Activated CD4-positive, alpha-beta T cell treated with anti-CD3 and anti-CD28 coated beads, Interleukin-2, amount 10 ng/mL, durations not matched to agents 7 days and 5 days (primary cell): Measurements from ENCODE around the gene HLA-DMA. TPM values are rescaled to one million over a fixed set of nuclear protein-coding genes. Genes with fewer than 3 reads are reported as not detected.

ENCODE experiments used
- CTCF ChIA-PET: fragments of 350-600 bp; sonication (Branson Sonifier 250); formaldehyde crosslinking; loops from one replicate; lab custom pipeline; 2021; ENCODE audit warnings: antibody characterized with exemption; lab: Charles Lee
- POLR2A ChIA-PET: fragments of 350-600 bp; sonication (Branson Sonifier 250); formaldehyde crosslinking; loops from one replicate; lab custom pipeline; 2021; ENCODE audit warnings: antibody characterized with exemption; lab: Charles Lee
- DNase-seq: peaks from one replicate; pipeline ENCODE4 v3.0.0-alpha.2; 2020
- H3K27ac Mint-ChIP-seq: one replicate; pipeline ENCODE4 v1.8.0; 2021; ENCODE audit warnings: mild to moderate bottlenecking, moderate library complexity, mixed read lengths
- H3K27me3 Mint-ChIP-seq: one replicate; pipeline ENCODE4 v1.8.0; 2021; ENCODE audit warnings: mixed read lengths
- H3K36me3 Mint-ChIP-seq: one replicate; pipeline ENCODE4 v1.8.0; 2021; ENCODE audit warnings: low read depth, mixed read lengths
- H3K4me1 Mint-ChIP-seq: one replicate; pipeline ENCODE4 v1.8.0; 2021; ENCODE audit warnings: mixed read lengths
- H3K4me3 Mint-ChIP-seq: one replicate; pipeline ENCODE4 v1.8.0; 2021; ENCODE audit warnings: mild to moderate bottlenecking, moderate library complexity, mixed read lengths
- H3K9me3 Mint-ChIP-seq: one replicate; pipeline ENCODE4 v1.8.0; 2021; ENCODE audit warnings: mixed read lengths
- total RNA-seq, 2 experiments: library from RNA; stranded (reverse); gene quantifications; one replicate each; pipeline ENCODE4 v1.2.3, GENCODE V29; 2021

The HLA-DMA gene
- total RNA-seq, 2 experiments from 2014 or later = 24.0 to 26.8 TPM

- Mint-ChIP-seq H3K36me3 (peaks cover 27% of the 10 kb centered on the region), H3K27ac (peak overlapping the region; percentile 99), H3K9me3 (no peaks in the 10 kb centered on the region), H3K27me3 (no peaks in the 10 kb centered on the region), H3K4me3 (peak overlapping the region; percentile 89), H3K4me1 (peaks cover 33% of the 10 kb centered on the region)
- POLR2A ChIA-PET = no interaction called here
- CTCF ChIA-PET = interaction anchor here (0.6 to 11.4 kb wide), 8 partner anchors 13 to 1568 kb away, joined by 3 to 156 read pairs (median 6); partner anchors contain the start of genes HLA-DMA and TAP2
- DNase-seq = peak; percentile 51
These were observed 14.5 kb upstream of the HLA-DMA start for GRCh38 chr6:32967151-32968091.

GRCh38 chr6:32964776-32965175 is 11.9 kb upstream of the HLA-DMA start:
- Mint-ChIP-seq H3K36me3 (peaks cover 12% of the 10 kb centered on the region), H3K9me3 (no peaks in the 10 kb centered on the region), H3K27ac (no peak overlapping the region), H3K4me3 (no peak overlapping the region), H3K4me1 (peaks cover 37% of the 10 kb centered on the region), H3K27me3 (no peaks in the 10 kb centered on the region)
- no peak for DNase-seq
- ChIA-PET CTCF (interaction anchor here (1.7 to 10.6 kb wide), 3 partner anchors 10 to 31 kb away, joined by 4 to 156 read pairs (median 4); partner anchors contain the start of gene HLA-DMA), POLR2A (no interaction called here)

GRCh38 chr6:32963866-32964265 is 11.0 kb upstream of the HLA-DMA start:
- no peaks in the 10 kb centered on the region for H3K27me3 Mint-ChIP-seq
- peaks cover 37% of the 10 kb centered on the region for H3K4me1 Mint-ChIP-seq
- H3K9me3 Mint-ChIP-seq = no peaks in the 10 kb centered on the region
- ChIA-PET CTCF (interaction anchor here (1.7 to 10.6 kb wide), 3 partner anchors 9 to 28 kb away, joined by 4 to 156 read pairs (median 6); partner anchors contain the start of gene HLA-DMA), POLR2A (no interaction called here)
- H3K4me3 Mint-ChIP-seq = no peak overlapping the region
- DNase-seq = no peak
- no peak overlapping the region for H3K27ac Mint-ChIP-seq
- H3K36me3 Mint-ChIP-seq = peaks cover 11% of the 10 kb centered on the region

- POLR2A ChIA-PET = interaction anchor here (1.5 kb wide), 1 partner anchor 21 kb away, joined by 4 read pairs; no protein-coding TSS in a partner anchor
- peaks cover 35% of the 10 kb centered on the region for H3K4me1 Mint-ChIP-seq
These were observed 9.4 kb upstream of the HLA-DMA start for GRCh38 chr6:32962213-32962826.

GRCh38 chr6:32960563-32960962 is 7.7 kb upstream of the HLA-DMA start:
- Mint-ChIP-seq H3K27ac (no peak overlapping the region), H3K36me3 (peaks cover 10% of the 10 kb centered on the region), H3K27me3 (no peaks in the 10 kb centered on the region), H3K9me3 (no peaks in the 10 kb centered on the region), H3K4me3 (no peak overlapping the region), H3K4me1 (peaks cover 22% of the 10 kb centered on the region)
- DNase-seq = no peak
- ChIA-PET CTCF (no interaction called here), POLR2A (no interaction called here)

More at GRCh38 chr6:32962213-32962826, 9.4 kb upstream of the HLA-DMA start:
- Mint-ChIP-seq H3K4me3 (no peak overlapping the region), H3K9me3 (no peaks in the 10 kb centered on the region), H3K36me3 (peaks cover 11% of the 10 kb centered on the region), H3K27me3 (no peaks in the 10 kb centered on the region), H3K27ac (no peak overlapping the region)
- CTCF ChIA-PET = interaction anchor here (1.0 to 10.6 kb wide), 5 partner anchors 8 to 124 kb away, joined by 3 to 156 read pairs (median 5); partner anchors contain the start of genes HLA-DMA and TAP2
- no peak for DNase-seq

GRCh38 chr6:32956176-32956575 is 3.3 kb upstream of the HLA-DMA start:
- H3K9me3 Mint-ChIP-seq = no peaks in the 10 kb centered on the region
- H3K27ac Mint-ChIP-seq = no peak overlapping the region
- POLR2A ChIA-PET = no interaction called here
- peaks cover 36% of the 10 kb centered on the region for H3K4me1 Mint-ChIP-seq
- CTCF ChIA-PET = interaction anchor here (0.7 to 10.6 kb wide), 6 partner anchors 9 to 837 kb away, joined by 3 to 156 read pairs (median 5); partner anchors contain the start of genes BRD2, HLA-DMB and TAP2
- no peaks in the 10 kb centered on the region for H3K36me3 Mint-ChIP-seq
- no peak overlapping the region for H3K4me3 Mint-ChIP-seq
- DNase-seq = no peak
- no peaks in the 10 kb centered on the region for H3K27me3 Mint-ChIP-seq

GRCh38 chr6:32954986-32955802 is 2.3 kb upstream of the HLA-DMA start:
- ChIA-PET POLR2A (interaction anchor here (0.6 to 3.4 kb wide), 3 partner anchors 17 to 102 kb away, joined by 3 to 19 read pairs (median 4); partner anchors contain the start of gene TAP1), CTCF (interaction anchor here (0.6 to 10.6 kb wide), 19 partner anchors 8 to 1324 kb away, joined by 3 to 156 read pairs (median 4); partner anchors contain the start of genes BRD2, HLA-DMB and TAP2)
- H3K4me1 Mint-ChIP-seq = peaks cover 39% of the 10 kb centered on the region
- H3K27me3 Mint-ChIP-seq = no peaks in the 10 kb centered on the region
- no peaks in the 10 kb centered on the region for H3K9me3 Mint-ChIP-seq
- peaks cover under 1% of the 10 kb centered on the region for H3K36me3 Mint-ChIP-seq
- no peak overlapping the region for H3K4me3 Mint-ChIP-seq
- no peak overlapping the region for H3K27ac Mint-ChIP-seq
- peak; percentile 52 for DNase-seq

- Mint-ChIP-seq H3K4me1 (peaks cover 48% of the 10 kb centered on the region), H3K27ac (no peak overlapping the region)
These were observed 1.4 kb upstream of the HLA-DMA start for GRCh38 chr6:32954267-32954666.

GRCh38 chr6:32953775-32954174 is 878 bp upstream of the HLA-DMA start:
- CTCF ChIA-PET = interaction anchor here (0.6 to 10.6 kb wide), 20 partner anchors 12 to 388 kb away, joined by 3 to 156 read pairs (median 6); partner anchors contain the start of genes BRD2, HLA-DMB, PSMB8 and PSMB9
- Mint-ChIP-seq H3K4me3 (no peak overlapping the region), H3K4me1 (peaks cover 53% of the 10 kb centered on the region), H3K27ac (peak overlapping the region; percentile 82), H3K27me3 (no peaks in the 10 kb centered on the region), H3K36me3 (peaks cover 3% of the 10 kb centered on the region), H3K9me3 (no peaks in the 10 kb centered on the region)
- no peak for DNase-seq
- POLR2A ChIA-PET = interaction anchor here (3.4 kb wide), 1 partner anchor 18 kb away, joined by 19 read pairs; no protein-coding TSS in a partner anchor

More at GRCh38 chr6:32954267-32954666, 1.4 kb upstream of the HLA-DMA start:
- DNase-seq = no peak
- ChIA-PET CTCF (interaction anchor here (0.7 to 10.6 kb wide), 18 partner anchors 12 to 127 kb away, joined by 3 to 156 read pairs (median 7); partner anchors contain the start of genes BRD2, HLA-DMB, PSMB9 and TAP1), POLR2A (interaction anchor here (1.1 to 3.4 kb wide), 2 partner anchors 18 to 20 kb away, joined by 3 to 19 read pairs; no protein-coding TSS in a partner anchor)
- Mint-ChIP-seq H3K36me3 (peaks cover 3% of the 10 kb centered on the region), H3K4me3 (no peak overlapping the region), H3K27me3 (no peaks in the 10 kb centered on the region), H3K9me3 (no peaks in the 10 kb centered on the region)

GRCh38 chr6:32950449-32950848 is 2.4 kb downstream of the HLA-DMA start:
- DNase-seq = no peak
- ChIA-PET POLR2A (no interaction called here), CTCF (interaction anchor here (0.5 to 10.6 kb wide), 6 partner anchors 9 to 131 kb away, joined by 3 to 156 read pairs (median 7); partner anchors contain the start of genes BRD2, HLA-DMB and TAP2)
- Mint-ChIP-seq H3K36me3 (peaks cover 6% of the 10 kb centered on the region), H3K9me3 (peaks cover 3% of the 10 kb centered on the region), H3K4me3 (no peak overlapping the region), H3K27me3 (no peaks in the 10 kb centered on the region), H3K27ac (no peak overlapping the region), H3K4me1 (peaks cover 59% of the 10 kb centered on the region)

GRCh38 chr6:32950010-32950409 is 2.9 kb downstream of the HLA-DMA start:
- no peaks in the 10 kb centered on the region for H3K27me3 Mint-ChIP-seq
- POLR2A ChIA-PET = no interaction called here
- H3K4me1 Mint-ChIP-seq = peaks cover 59% of the 10 kb centered on the region
- DNase-seq = no peak
- H3K27ac Mint-ChIP-seq = peak overlapping the region; percentile 43
- CTCF ChIA-PET = interaction anchor here (1.0 to 10.6 kb wide), 4 partner anchors 16 to 130 kb away, joined by 3 to 156 read pairs (median 6); partner anchors contain the start of genes BRD2 and TAP2
- H3K36me3 Mint-ChIP-seq = peaks cover 7% of the 10 kb centered on the region
- no peak overlapping the region for H3K4me3 Mint-ChIP-seq
- peaks cover 6% of the 10 kb centered on the region for H3K9me3 Mint-ChIP-seq
